SU-DHL-6 (cell line): ENCODE results near the gene TMEM52.

Source experiments
- H2AFZ ChIP-seq: fragments of 200-600 bp; sonication (generic); 2 replicates; pipeline ENCODE4 v1.6.1; 2014; ENCODE audit warnings: low read depth, mild to moderate bottlenecking, moderate library complexity, mixed read lengths, antibody characterized with exemption, low read length; ENCODE audit not compliant: severe bottlenecking
- H3F3A ChIP-seq: fragments of 200-600 bp; shearing (Covaris generic); 2 replicates; pipeline ENCODE4 v1.6.0; 2016; ENCODE audit warnings: antibody characterized with exemption, mild to moderate bottlenecking; ENCODE audit not compliant: insufficient read depth
- H3K27ac ChIP-seq: fragments of 200-600 bp; sonication (generic); 2 replicates; pipeline ENCODE4 v1.5.1; 2016; ENCODE audit warnings: low read depth, mild to moderate bottlenecking, low read length, moderate library complexity, mixed read lengths
- H3K27me3 ChIP-seq: fragments of 200-600 bp; sonication (generic), shearing (Covaris generic); 2 replicates; pipeline ENCODE4 v1.6.0; 2014; ENCODE audit warnings: mild to moderate bottlenecking, low read length
- H3K36me3 ChIP-seq: fragments of 200-600 bp; sonication (generic); 2 replicates; pipeline ENCODE4 v1.6.1; 2014; ENCODE audit warnings: mild to moderate bottlenecking, low read length, mixed read lengths
- H3K4me2 ChIP-seq: fragments of 300-600, 200-600 bp; shearing (Covaris generic), sonication (generic); 2 replicates; pipeline ENCODE4 v1.6.0; 2014; ENCODE audit warnings: low read length, low read depth, mild to moderate bottlenecking; ENCODE audit not compliant: poor library complexity, severe bottlenecking
- H3K4me3 ChIP-seq: fragments of 200-600 bp; sonication (generic); 2 replicates; pipeline ENCODE4 v1.5.1; 2014; ENCODE audit warnings: antibody characterized with exemption, low read length, mild to moderate bottlenecking, mixed read lengths; ENCODE audit not compliant: insufficient read depth, poor library complexity, severe bottlenecking
- H3K79me2 ChIP-seq: fragments of 200-600 bp; sonication (generic); 2 replicates; pipeline ENCODE4 v1.6.1; 2014; ENCODE audit warnings: mild to moderate bottlenecking, low read length, moderate library complexity; ENCODE audit not compliant: insufficient read depth
- H3K9ac ChIP-seq: fragments of 200-600 bp; sonication (generic); 2 replicates; pipeline ENCODE4 v1.7.0; 2014; ENCODE audit warnings: mild to moderate bottlenecking, low read length
- H3K9me2 ChIP-seq: fragments of 200-600 bp; sonication (generic); replicated peaks from 2 replicates; pipeline ENCODE4 v1.6.1; 2014; ENCODE audit warnings: low read length; ENCODE audit not compliant: insufficient read depth
- H3K9me3 ChIP-seq: fragments of 200-600 bp; sonication (generic); 2 replicates; pipeline ENCODE4 v1.6.1; 2014; ENCODE audit warnings: low read length, mixed read lengths; ENCODE audit not compliant: insufficient read depth
- H4K20me1 ChIP-seq: fragments of 200-600 bp; sonication (generic); 2 replicates; pipeline ENCODE4 v1.6.1; 2014; ENCODE audit warnings: low read depth, mild to moderate bottlenecking, antibody characterized with exemption, low read length, moderate library complexity, mixed read lengths
- EZH2phosphoT487 ChIP-seq: fragments of 200-600 bp; sonication (generic), shearing (Covaris generic); conservative IDR thresholded peaks from 2 replicates; pipeline ENCODE4 v1.6.1; 2018; ENCODE audit warnings: mild to moderate bottlenecking, antibody characterized with exemption, low read length, moderate library complexity, mixed read lengths
- TF ChIP-seq, protein P1 (sequence below): fragments of 200-600 bp; sonication (generic); IDR thresholded peaks from one replicate; pipeline ENCODE4 v1.5.1; 2017; ENCODE audit warnings: antibody characterized with exemption, mild to moderate bottlenecking, low read length, moderate library complexity; ENCODE audit not compliant: insufficient read depth, poor library complexity, severe bottlenecking

The TMEM52 gene

GRCh38 chr1:1941868-1942752 is 23.0 kb upstream of the TMEM52 start:
- Histone ChIP-seq H4K20me1 (no peaks in the 10 kb centered on the region), H3K9me3 (no peaks in the 10 kb centered on the region), H3K27ac (no peak overlapping the region), H2AFZ (no peak overlapping the region), H3K4me3 (no peak overlapping the region), H3K36me3 (no peaks in the 10 kb centered on the region), H3K79me2 (no peaks in the 10 kb centered on the region), H3K27me3 (no peaks in the 10 kb centered on the region), H3K9ac (no peak overlapping the region), H3F3A (no peaks in the 10 kb centered on the region), H3K4me2 (no peak overlapping the region), H3K9me2 (no peaks in the 10 kb centered on the region)
- TF ChIP-seq, protein P1, sequence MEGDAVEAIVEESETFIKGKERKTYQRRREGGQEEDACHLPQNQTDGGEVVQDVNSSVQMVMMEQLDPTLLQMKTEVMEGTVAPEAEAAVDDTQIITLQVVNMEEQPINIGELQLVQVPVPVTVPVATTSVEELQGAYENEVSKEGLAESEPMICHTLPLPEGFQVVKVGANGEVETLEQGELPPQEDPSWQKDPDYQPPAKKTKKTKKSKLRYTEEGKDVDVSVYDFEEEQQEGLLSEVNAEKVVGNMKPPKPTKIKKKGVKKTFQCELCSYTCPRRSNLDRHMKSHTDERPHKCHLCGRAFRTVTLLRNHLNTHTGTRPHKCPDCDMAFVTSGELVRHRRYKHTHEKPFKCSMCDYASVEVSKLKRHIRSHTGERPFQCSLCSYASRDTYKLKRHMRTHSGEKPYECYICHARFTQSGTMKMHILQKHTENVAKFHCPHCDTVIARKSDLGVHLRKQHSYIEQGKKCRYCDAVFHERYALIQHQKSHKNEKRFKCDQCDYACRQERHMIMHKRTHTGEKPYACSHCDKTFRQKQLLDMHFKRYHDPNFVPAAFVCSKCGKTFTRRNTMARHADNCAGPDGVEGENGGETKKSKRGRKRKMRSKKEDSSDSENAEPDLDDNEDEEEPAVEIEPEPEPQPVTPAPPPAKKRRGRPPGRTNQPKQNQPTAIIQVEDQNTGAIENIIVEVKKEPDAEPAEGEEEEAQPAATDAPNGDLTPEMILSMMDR, result no peak
- no peak for TF ChIP-seq EZH2phosphoT487

DNA sequence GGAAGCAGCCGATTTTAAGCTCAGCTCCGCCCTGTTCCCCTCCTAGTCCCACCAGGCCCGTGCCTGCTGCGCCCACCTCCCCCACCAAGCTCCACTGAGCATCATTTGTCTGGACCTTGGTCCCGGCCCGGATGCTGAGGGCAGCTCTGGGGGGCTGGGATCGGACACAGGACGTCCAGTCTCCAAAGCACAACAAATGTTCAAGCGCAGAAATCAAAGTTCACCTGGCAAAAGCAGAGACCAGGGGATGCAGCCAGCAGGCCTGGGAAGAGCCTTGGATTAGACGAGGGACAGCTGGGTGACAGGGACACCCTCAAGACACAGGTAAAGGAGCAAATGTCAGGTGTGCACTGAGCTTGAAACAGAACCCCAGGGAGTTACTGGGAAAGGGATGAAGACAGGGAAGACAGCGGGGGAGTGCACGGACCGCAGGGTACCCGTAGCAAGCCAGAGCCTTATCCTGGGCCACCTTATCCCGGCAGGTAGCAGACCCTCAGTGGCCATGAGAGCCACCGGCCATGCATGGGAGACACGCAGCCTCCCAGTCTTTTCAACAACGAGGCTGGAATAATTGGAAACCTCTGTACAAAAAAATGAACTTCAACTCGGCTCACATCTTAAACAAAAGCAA is 22.2 kb upstream of the TMEM52 start:
- Histone ChIP-seq H3K36me3 (no peaks in the 10 kb centered on the region), H3K9me2 (no peaks in the 10 kb centered on the region), H3K27me3 (no peaks in the 10 kb centered on the region), H3K4me2 (no peak overlapping the region), H2AFZ (no peak overlapping the region), H3F3A (no peaks in the 10 kb centered on the region), H3K9me3 (no peaks in the 10 kb centered on the region), H3K4me3 (no peak overlapping the region), H4K20me1 (no peaks in the 10 kb centered on the region), H3K9ac (no peak overlapping the region), H3K27ac (no peak overlapping the region), H3K79me2 (no peaks in the 10 kb centered on the region)
- TF ChIP-seq, protein P1, result no peak
- TF ChIP-seq EZH2phosphoT487, result no peak

DNA sequence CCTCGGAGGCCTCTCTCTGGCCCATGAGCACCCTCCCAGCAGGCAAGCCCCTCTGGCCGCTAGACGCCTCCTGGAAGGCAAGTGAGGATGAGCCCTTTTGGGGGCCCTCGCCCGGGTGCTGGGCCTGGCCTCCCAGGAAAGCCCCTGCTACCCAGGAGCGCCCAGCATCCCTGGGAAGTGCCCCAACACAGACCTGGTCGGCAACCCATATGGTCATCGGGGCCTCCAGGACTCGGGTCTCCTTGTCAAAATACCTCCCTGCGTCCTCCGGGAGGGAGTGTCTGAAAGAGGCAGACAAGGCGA is 21.0 kb upstream of the TMEM52 start:
- H3K27me3 ChIP-seq, result no peaks in the 10 kb centered on the region
- TF ChIP-seq EZH2phosphoT487, result no peak
- TF ChIP-seq, protein P1, result no peak
- no peaks in the 10 kb centered on the region for H3K9me3 ChIP-seq
- H3K9ac ChIP-seq, result no peak overlapping the region
- H3K4me3 ChIP-seq, result no peak overlapping the region
- H2AFZ ChIP-seq, result no peak overlapping the region
- H3K9me2 ChIP-seq, result no peaks in the 10 kb centered on the region
- no peaks in the 10 kb centered on the region for H3K36me3 ChIP-seq
- no peak overlapping the region for H3K4me2 ChIP-seq
- H3K79me2 ChIP-seq, result no peaks in the 10 kb centered on the region
- H3F3A ChIP-seq, result no peaks in the 10 kb centered on the region
- H3K27ac ChIP-seq, result no peak overlapping the region
- H4K20me1 ChIP-seq, result no peaks in the 10 kb centered on the region
